Measurements from ENCODE around the gene PRKCG.

Gene PRKCG

GRCh38 chr19:53872762-53873161 is 9.2 kb upstream of the PRKCG start:
- no peak for FAIRE-seq

GRCh38 chr19:53873773-53874605 is 8.0 kb upstream of the PRKCG start:
- FAIRE-seq: no peak

GRCh38 chr19:53874606-53874990 is 7.4 kb upstream of the PRKCG start:
- no peak for FAIRE-seq

GRCh38 chr19:53875602-53876325 is 6.2 kb upstream of the PRKCG start:
- no peak for FAIRE-seq

GRCh38 chr19:53876651-53877224 is 5.3 kb upstream of the PRKCG start:
- no peak for FAIRE-seq

GRCh38 chr19:53877361-53877766 is 4.6 kb upstream of the PRKCG start:
- no peak for FAIRE-seq

GRCh38 chr19:53878776-53879139 is 3.2 kb upstream of the PRKCG start:
- no peak for FAIRE-seq

- no peak for FAIRE-seq
Observed at GRCh38 chr19:53879140-53880081, 2.6 kb upstream of the PRKCG start.

GRCh38 chr19:53880711-53881481 is 1.1 kb upstream of the PRKCG start:
- FAIRE-seq: no peak

- FAIRE-seq: no peak
Observed at GRCh38 chr19:53882391-53883050, 524 bp downstream of the PRKCG start.

- FAIRE-seq: no peak
Observed at GRCh38 chr19:53883231-53883661, 1.2 kb downstream of the PRKCG start.

- no peak for FAIRE-seq
Observed at GRCh38 chr19:53883741-53884140, 1.7 kb downstream of the PRKCG start.

- FAIRE-seq: no peak
Observed at GRCh38 chr19:53884256-53884655, 2.3 kb downstream of the PRKCG start.

- no peak for FAIRE-seq
Observed at GRCh38 chr19:53885036-53885435, 3.0 kb downstream of the PRKCG start.

- no peak for FAIRE-seq
Observed at GRCh38 chr19:53892301-53892980, 10.4 kb downstream of the PRKCG start.

GRCh38 chr19:53892981-53893325 is 11.0 kb downstream of the PRKCG start:
- FAIRE-seq: no peak

- FAIRE-seq: no peak
Observed at GRCh38 chr19:53894707-53895106, 12.7 kb downstream of the PRKCG start.

GRCh38 chr19:53896682-53897081 is 14.7 kb downstream of the PRKCG start:
- no peak for FAIRE-seq

- no peak for FAIRE-seq
Observed at GRCh38 chr19:53897459-53897858, 15.5 kb downstream of the PRKCG start.

- FAIRE-seq: no peak
Observed at GRCh38 chr19:53898166-53898565, 16.2 kb downstream of the PRKCG start.
